HepG2 (cell line): ENCODE results near the gene UNC93A.
"Not testable (repeated sequence)": the region's sequence is repeated elsewhere in the genome, so short reads cannot be mapped to it uniquely, and the experiment has no call there.

ENCODE experiments used
- EP300 ChIP-seq, 3 experiments: sonication (generic) in 1 of 3; formaldehyde crosslinking in 1 of 3; IDR thresholded peaks; 2 replicates each; pipeline versions ENCODE4 v1.5.1 to v1.6.1; 2011 to 2020; ENCODE audit warnings: low read depth in 2 of 3, low read length in 2 of 3, borderline replicate concordance in 1 of 3, improper control_type of control experiment in 1 of 3, mild to moderate bottlenecking in 1 of 3, missing genetic modification reagents in 1 of 3, moderate library complexity in 1 of 3
- JUN ChIP-seq: sonication (generic); formaldehyde crosslinking; IDR thresholded peaks from 2 replicates; pipeline ENCODE4 v1.4.0; 2020; ENCODE audit warnings: mild to moderate bottlenecking, missing genetic modification reagents
- KDM5A ChIP-seq: fragments of 200-600 bp; sonication (generic); IDR thresholded peaks from 2 replicates; pipeline ENCODE4 v1.7.0; 2018; ENCODE audit warnings: antibody characterized with exemption, mild to moderate bottlenecking, low read length, borderline replicate concordance
- MAX ChIP-seq: IDR thresholded peaks from 2 replicates; pipeline ENCODE4 v1.6.1; 2012; ENCODE audit warnings: inconsistent platforms
- MED1 ChIP-seq: sonication (generic); formaldehyde crosslinking; IDR thresholded peaks from 2 replicates; pipeline ENCODE4 v1.4.0; 2020; ENCODE audit warnings: missing genetic modification reagents
- POLR2A ChIP-seq, 2 experiments: IDR thresholded peaks; 2 replicates each; pipeline ENCODE4 v1.6.1; 2011; ENCODE audit warnings: low read depth in 2 of 2, low read length in 2 of 2, mild to moderate bottlenecking in 1 of 2, moderate library complexity in 1 of 2; ENCODE audit not compliant: insufficient read depth in 1 of 2
- POLR2AphosphoS2 ChIP-seq: IDR thresholded peaks from 2 replicates; pipeline ENCODE4 v1.6.1; 2011; ENCODE audit warnings: low read depth, low read length, improper control_type of control experiment
- RNF2 ChIP-seq: fragments of 450-650 bp; conservative IDR thresholded peaks from 2 replicates; pipeline ENCODE4 v1.6.1; 2016; ENCODE audit warnings: low read depth
- ZNF136 ChIP-seq: sonication (generic); formaldehyde crosslinking; IDR thresholded peaks from 2 replicates; pipeline ENCODE4 v1.8.1; 2022; ENCODE audit warnings: low read depth, mild to moderate bottlenecking, moderate library complexity, missing genetic modification reagents
- ZNF646 ChIP-seq: sonication (generic); formaldehyde crosslinking; IDR thresholded peaks from 2 replicates; pipeline ENCODE4 v1.9.0; 2021; ENCODE audit warnings: mild to moderate bottlenecking, missing genetic modification reagents
- ZNF777 ChIP-seq: sonication (generic); formaldehyde crosslinking; IDR thresholded peaks from 2 replicates; pipeline ENCODE4 v1.4.0; 2020; ENCODE audit warnings: missing genetic modification reagents

- not testable (repeated sequence) for TF ChIP-seq MED1; ZNF646 (CRISPR knock-in tag); ZNF136 (CRISPR knock-in tag); POLR2A (IDR thresholded peaks at IDR 0.05; ENCODE audit: insufficient read depth in 1 of 2, low read depth in 2 of 2, low read length in 2 of 2); JUN (CRISPR knock-in tag); RNF2; MAX; POLR2AphosphoS2; KDM5A; ZNF777; EP300 (IDR thresholded peaks at IDR 0.05; ENCODE audit: low read depth in 2 of 2, low read length in 2 of 2); EP300 (CRISPR knock-in tag; IDR thresholded peaks at IDR 0.05; ENCODE audit: borderline replicate concordance)
Measured at GRCh38 chr6:167280466-167280865, 10.6 kb upstream of the UNC93A start.
